ENCODE measurements around the gene MED16. TPM values are rescaled to one million over a fixed set of nuclear protein-coding genes. Genes with fewer than 3 reads are reported as not detected.

MED16 gene
- total RNA-seq, 1 experiment from 2014 or later, result 69.1 TPM

DNA sequence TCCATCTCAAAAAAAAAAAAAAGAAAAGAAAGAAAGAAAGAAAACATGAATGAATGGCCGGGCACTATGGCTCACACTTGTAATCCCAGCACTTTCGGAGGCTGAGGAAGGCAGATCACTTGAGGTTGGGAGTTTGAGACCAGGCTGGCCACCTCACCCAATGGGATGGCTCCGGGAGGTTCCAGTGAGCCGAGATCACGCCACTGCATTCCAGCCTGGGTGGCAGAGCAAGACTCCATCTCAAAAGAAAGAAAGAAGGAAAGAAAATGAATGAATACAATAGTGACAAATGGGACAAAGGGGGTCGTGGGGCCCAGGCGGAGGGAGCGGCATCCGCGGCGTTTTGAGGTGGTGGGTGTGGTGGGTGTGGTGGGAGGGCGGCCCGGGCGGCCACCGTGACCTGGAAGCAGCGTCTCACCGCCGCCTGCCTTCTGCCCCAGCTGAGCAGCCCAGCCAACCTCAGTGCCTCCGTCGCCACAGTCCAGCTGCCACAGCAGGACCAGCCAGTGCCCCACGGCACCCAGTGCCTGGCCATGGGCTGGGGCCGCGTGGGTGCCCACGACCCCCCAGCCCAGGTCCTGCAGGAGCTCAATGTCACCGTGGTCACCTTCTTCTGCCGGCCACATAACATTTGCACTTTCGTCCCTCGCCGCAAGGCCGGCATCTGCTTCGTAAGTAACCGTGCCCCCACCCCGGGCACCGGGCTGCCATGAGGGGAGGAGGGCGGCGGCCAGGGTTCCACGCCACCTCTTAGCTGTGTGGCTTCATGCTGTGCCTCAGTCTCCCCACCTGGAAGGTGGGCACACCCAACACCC is 47.1 kb downstream of the MED16 start:
- Mint-ChIP-seq H3K9me3 (ENCODE audit: unreplicated experiment) (peaks cover 8% of the 10 kb centered on the region), H3K4me1 (ENCODE audit: low read depth, unreplicated experiment) (no peaks in the 10 kb centered on the region), H3K36me3 (ENCODE audit: insufficient read depth, unreplicated experiment) (peaks cover 13% of the 10 kb centered on the region), H3K4me3 (ENCODE audit: unreplicated experiment) (no peak overlapping the region), H3K27me3 (ENCODE audit: insufficient read depth, unreplicated experiment) (peaks cover 7% of the 10 kb centered on the region), H3K27ac (ENCODE audit: unreplicated experiment) (no peak overlapping the region)
- DNase-seq, result no peak
- Histone ChIP-seq H3K4me1 (no peaks in the 10 kb centered on the region), H3K36me3 (ENCODE audit: control insufficient read depth, insufficient read depth, low read length) (no peaks in the 10 kb centered on the region), H3K9me3 (no peaks in the 10 kb centered on the region), H3K4me3 (ENCODE audit: low read depth, low read length) (no peak overlapping the region), H3K27me3 (replicated peaks; ENCODE audit: control insufficient read depth, insufficient read depth, low read length) (no peaks in the 10 kb centered on the region)
- ChIA-PET CTCF (no interaction called here), POLR2A (no interaction called here)
- intact Hi-C loops (cut with micrococcal nuclease; ENCODE audit: unreplicated experiment), result no loop called here
- BruUV-seq (replicated peaks), result no TSS peak
- TF ChIP-seq, protein P1, sequence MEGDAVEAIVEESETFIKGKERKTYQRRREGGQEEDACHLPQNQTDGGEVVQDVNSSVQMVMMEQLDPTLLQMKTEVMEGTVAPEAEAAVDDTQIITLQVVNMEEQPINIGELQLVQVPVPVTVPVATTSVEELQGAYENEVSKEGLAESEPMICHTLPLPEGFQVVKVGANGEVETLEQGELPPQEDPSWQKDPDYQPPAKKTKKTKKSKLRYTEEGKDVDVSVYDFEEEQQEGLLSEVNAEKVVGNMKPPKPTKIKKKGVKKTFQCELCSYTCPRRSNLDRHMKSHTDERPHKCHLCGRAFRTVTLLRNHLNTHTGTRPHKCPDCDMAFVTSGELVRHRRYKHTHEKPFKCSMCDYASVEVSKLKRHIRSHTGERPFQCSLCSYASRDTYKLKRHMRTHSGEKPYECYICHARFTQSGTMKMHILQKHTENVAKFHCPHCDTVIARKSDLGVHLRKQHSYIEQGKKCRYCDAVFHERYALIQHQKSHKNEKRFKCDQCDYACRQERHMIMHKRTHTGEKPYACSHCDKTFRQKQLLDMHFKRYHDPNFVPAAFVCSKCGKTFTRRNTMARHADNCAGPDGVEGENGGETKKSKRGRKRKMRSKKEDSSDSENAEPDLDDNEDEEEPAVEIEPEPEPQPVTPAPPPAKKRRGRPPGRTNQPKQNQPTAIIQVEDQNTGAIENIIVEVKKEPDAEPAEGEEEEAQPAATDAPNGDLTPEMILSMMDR (IDR thresholded peaks at IDR 0.05; ENCODE audit: insufficient read depth in 1 of 2, low read depth in 1 of 2, low read length in 1 of 2, severe bottlenecking in 1 of 2, unreplicated experiment in 1 of 2), result no peak

DNA sequence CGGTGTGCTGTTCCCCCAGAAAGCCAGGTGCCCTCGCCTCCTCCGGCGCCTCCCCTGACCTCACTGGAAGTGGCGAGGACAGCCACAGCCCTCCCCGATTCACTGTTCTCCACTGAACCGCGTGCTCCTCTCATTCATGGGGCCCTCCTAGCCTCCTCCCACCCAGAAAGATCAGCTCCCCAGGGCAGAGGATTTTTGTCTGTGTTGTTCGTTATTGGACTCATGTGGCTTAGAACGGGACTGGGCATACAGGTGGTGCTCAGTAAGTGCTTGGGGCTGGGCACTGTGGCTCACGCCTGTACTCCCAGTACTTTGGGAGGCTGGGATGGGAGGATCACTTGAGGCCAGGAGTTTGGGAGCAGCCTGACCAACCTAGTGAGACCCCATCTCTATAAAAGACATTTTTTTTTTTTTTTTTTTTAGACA is 48.4 kb downstream of the MED16 start:
- no peak for DNase-seq
- H3K27ac Mint-ChIP-seq (ENCODE audit: unreplicated experiment), result no peak overlapping the region
- no peaks in the 10 kb centered on the region for H3K4me1 ChIP-seq
- no peaks in the 10 kb centered on the region for H3K4me1 Mint-ChIP-seq (ENCODE audit: low read depth, unreplicated experiment)
- POLR2A ChIA-PET, result no interaction called here
- intact Hi-C loops (cut with micrococcal nuclease; ENCODE audit: unreplicated experiment), result no loop called here
- H3K36me3 Mint-ChIP-seq (ENCODE audit: insufficient read depth, unreplicated experiment), result peaks cover 13% of the 10 kb centered on the region
- no TSS peak for BruUV-seq (replicated peaks)
- H3K4me3 Mint-ChIP-seq (ENCODE audit: unreplicated experiment), result peak overlapping the region; percentile 75
- no peak overlapping the region for H3K4me3 ChIP-seq (ENCODE audit: low read depth, low read length)
- H3K9me3 ChIP-seq, result no peaks in the 10 kb centered on the region
- H3K27me3 Mint-ChIP-seq (ENCODE audit: insufficient read depth, unreplicated experiment), result peaks cover 7% of the 10 kb centered on the region
- peaks cover 9% of the 10 kb centered on the region for H3K9me3 Mint-ChIP-seq (ENCODE audit: unreplicated experiment)
- no peaks in the 10 kb centered on the region for H3K27me3 ChIP-seq (replicated peaks; ENCODE audit: control insufficient read depth, insufficient read depth, low read length)
- CTCF ChIA-PET, result no interaction called here
- no peaks in the 10 kb centered on the region for H3K36me3 ChIP-seq (ENCODE audit: control insufficient read depth, insufficient read depth, low read length)
- TF ChIP-seq, protein P1 (IDR thresholded peaks at IDR 0.05; ENCODE audit: insufficient read depth in 1 of 2, low read depth in 1 of 2, low read length in 1 of 2, severe bottlenecking in 1 of 2, unreplicated experiment in 1 of 2), result no peak

DNA sequence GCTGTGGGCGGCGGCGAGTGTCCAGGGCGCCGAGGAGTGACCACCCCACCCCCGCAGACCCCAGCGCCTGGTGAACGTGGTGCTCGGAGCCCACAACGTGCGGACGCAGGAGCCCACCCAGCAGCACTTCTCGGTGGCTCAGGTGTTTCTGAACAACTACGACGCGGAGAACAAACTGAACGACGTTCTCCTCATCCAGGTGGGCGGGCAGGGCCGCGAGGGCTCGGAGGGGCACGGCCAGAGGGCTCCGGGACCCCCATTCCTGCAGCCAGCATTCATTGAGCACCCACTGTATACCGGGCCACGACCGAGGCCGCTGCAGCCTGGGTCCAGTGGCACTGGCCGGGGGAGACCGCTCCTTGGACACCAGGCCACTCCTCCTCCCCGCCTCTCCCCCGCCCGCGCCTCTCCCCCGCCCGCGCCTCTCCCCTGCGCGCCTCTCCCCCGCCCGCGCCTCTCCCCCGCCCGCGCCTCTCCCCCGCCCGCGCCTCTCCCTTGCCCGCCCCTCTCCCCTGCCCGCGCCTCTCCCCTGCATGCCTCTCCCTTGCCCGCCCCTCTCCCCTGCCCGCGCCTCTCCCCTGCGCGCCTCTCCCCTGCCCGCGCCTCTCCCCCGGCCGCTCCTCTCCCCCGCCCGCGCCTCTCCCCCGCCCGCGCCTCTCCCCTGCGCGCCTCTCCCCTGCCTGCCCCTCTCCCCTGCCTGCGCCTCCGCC is 49.0 kb downstream of the MED16 start:
- TF ChIP-seq, protein P1 (IDR thresholded peaks at IDR 0.05; ENCODE audit: insufficient read depth in 1 of 2, low read depth in 1 of 2, low read length in 1 of 2, severe bottlenecking in 1 of 2, unreplicated experiment in 1 of 2), result no peak
- Mint-ChIP-seq H3K36me3 (ENCODE audit: insufficient read depth, unreplicated experiment) (peaks cover 13% of the 10 kb centered on the region), H3K4me1 (ENCODE audit: low read depth, unreplicated experiment) (no peaks in the 10 kb centered on the region), H3K9me3 (ENCODE audit: unreplicated experiment) (peaks cover 9% of the 10 kb centered on the region), H3K27ac (ENCODE audit: unreplicated experiment) (no peak overlapping the region), H3K4me3 (ENCODE audit: unreplicated experiment) (peak overlapping the region; percentile 75), H3K27me3 (ENCODE audit: insufficient read depth, unreplicated experiment) (peaks cover 7% of the 10 kb centered on the region)
- POLR2A ChIA-PET, result interaction anchor here (0.6 kb wide), 1 partner anchor 165 kb away, joined by 3 read pairs; no protein-coding TSS in a partner anchor
- H3K36me3 ChIP-seq (ENCODE audit: control insufficient read depth, insufficient read depth, low read length), result no peaks in the 10 kb centered on the region
- CTCF ChIA-PET, result no interaction called here
- H3K4me1 ChIP-seq, result no peaks in the 10 kb centered on the region
- no TSS peak for BruUV-seq (replicated peaks)
- H3K4me3 ChIP-seq (ENCODE audit: low read depth, low read length), result peak overlapping the region; percentile 43
- no peaks in the 10 kb centered on the region for H3K27me3 ChIP-seq (replicated peaks; ENCODE audit: control insufficient read depth, insufficient read depth, low read length)
- no peak for DNase-seq
- H3K9me3 ChIP-seq, result no peaks in the 10 kb centered on the region
- intact Hi-C loops (cut with micrococcal nuclease; ENCODE audit: unreplicated experiment), result no loop called here
